ENCODE data around the gene CACUL1.

The CACUL1 gene

GRCh38 chr10:118712080-118712479 is 42.7 kb downstream of the CACUL1 start:
- TF ChIP-seq, protein P1, sequence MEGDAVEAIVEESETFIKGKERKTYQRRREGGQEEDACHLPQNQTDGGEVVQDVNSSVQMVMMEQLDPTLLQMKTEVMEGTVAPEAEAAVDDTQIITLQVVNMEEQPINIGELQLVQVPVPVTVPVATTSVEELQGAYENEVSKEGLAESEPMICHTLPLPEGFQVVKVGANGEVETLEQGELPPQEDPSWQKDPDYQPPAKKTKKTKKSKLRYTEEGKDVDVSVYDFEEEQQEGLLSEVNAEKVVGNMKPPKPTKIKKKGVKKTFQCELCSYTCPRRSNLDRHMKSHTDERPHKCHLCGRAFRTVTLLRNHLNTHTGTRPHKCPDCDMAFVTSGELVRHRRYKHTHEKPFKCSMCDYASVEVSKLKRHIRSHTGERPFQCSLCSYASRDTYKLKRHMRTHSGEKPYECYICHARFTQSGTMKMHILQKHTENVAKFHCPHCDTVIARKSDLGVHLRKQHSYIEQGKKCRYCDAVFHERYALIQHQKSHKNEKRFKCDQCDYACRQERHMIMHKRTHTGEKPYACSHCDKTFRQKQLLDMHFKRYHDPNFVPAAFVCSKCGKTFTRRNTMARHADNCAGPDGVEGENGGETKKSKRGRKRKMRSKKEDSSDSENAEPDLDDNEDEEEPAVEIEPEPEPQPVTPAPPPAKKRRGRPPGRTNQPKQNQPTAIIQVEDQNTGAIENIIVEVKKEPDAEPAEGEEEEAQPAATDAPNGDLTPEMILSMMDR (IDR thresholded peaks at IDR 0.05; ENCODE audit: control insufficient read depth, insufficient read depth, low read depth, low read length, missing control alignments) = no peak
- no peak for DNase-seq (ENCODE audit: low read depth)
- H3K4me3 ChIP-seq (ENCODE audit: control insufficient read depth, low read depth, low read length) = no peak overlapping the region

- DNase-seq (ENCODE audit: low read depth) = no peak
Measured at GRCh38 chr10:118710487-118710886, 44.3 kb downstream of the CACUL1 start.

DNA sequence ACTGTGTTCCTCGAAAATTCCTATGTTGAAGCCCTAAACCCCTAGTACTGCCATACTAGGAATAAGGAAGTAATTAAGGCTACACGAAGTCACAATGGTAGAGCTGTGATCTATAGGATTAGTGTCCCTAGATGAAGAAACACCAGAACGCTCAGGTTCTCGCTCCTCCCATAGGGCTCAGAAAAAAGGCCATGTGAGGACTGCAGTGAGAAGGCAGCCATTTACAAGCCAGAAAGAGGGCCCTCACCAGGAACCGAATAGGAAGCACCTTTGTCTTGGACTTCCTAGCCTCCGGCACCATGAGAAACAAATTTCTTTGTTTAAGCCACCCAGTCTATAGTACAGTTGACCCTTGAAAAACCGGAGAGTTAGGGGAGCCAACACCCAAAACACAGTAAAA is 46.2 kb downstream of the CACUL1 start:
- no peak overlapping the region for H3K4me3 ChIP-seq (ENCODE audit: control insufficient read depth, low read depth, low read length)
- TF ChIP-seq, protein P1 (IDR thresholded peaks at IDR 0.05; ENCODE audit: control insufficient read depth, insufficient read depth, low read depth, low read length, missing control alignments) = no peak
- no peak for DNase-seq (ENCODE audit: low read depth)

More at GRCh38 chr10:118710487-118710886, 44.3 kb downstream of the CACUL1 start:
- H3K4me3 ChIP-seq (ENCODE audit: control insufficient read depth, low read depth, low read length) = no peak overlapping the region
- TF ChIP-seq, protein P1 (IDR thresholded peaks at IDR 0.05; ENCODE audit: control insufficient read depth, insufficient read depth, low read depth, low read length, missing control alignments) = no peak

GRCh38 chr10:118704711-118705110 is 50.1 kb downstream of the CACUL1 start:
- no peak for DNase-seq (ENCODE audit: low read depth)
- TF ChIP-seq, protein P1 (IDR thresholded peaks at IDR 0.05; ENCODE audit: control insufficient read depth, insufficient read depth, low read depth, low read length, missing control alignments) = no peak
- H3K4me3 ChIP-seq (ENCODE audit: control insufficient read depth, low read depth, low read length) = no peak overlapping the region

GRCh38 chr10:118701529-118702323 is 53.0 kb downstream of the CACUL1 start:
- DNase-seq (ENCODE audit: low read depth) = no peak
- no peak overlapping the region for H3K4me3 ChIP-seq (ENCODE audit: control insufficient read depth, low read depth, low read length)
- TF ChIP-seq, protein P1 (IDR thresholded peaks at IDR 0.05; ENCODE audit: control insufficient read depth, insufficient read depth, low read depth, low read length, missing control alignments) = no peak

DNA sequence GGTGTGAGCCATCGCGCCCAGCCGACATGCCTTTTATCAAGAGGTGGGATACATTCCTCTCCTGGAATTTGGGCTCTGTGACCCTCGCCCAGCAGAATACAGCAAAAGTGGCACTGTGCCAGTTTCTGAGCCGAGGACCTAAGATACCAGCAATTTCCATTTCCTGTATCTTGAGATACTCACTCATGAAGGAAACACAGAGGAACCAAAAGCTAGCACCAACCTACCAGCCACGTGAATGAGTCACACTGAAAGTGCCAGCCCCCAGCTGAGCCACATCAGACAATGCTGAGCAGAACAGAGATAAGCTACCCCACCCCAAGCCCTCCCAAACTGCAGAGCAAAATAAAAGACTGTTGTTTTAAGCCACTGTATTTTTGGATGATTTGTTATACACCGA is 56.3 kb downstream of the CACUL1 start:
- no peak overlapping the region for H3K4me3 ChIP-seq (ENCODE audit: control insufficient read depth, low read depth, low read length)
- TF ChIP-seq, protein P1 (IDR thresholded peaks at IDR 0.05; ENCODE audit: control insufficient read depth, insufficient read depth, low read depth, low read length, missing control alignments) = no peak
- DNase-seq (ENCODE audit: low read depth) = no peak
